SK-N-SH (cell line): ENCODE measurements around the gene DHPS. TPM values are rescaled to one million over a fixed set of nuclear protein-coding genes. Genes with fewer than 3 reads are reported as not detected.

Experiments used
- CTCF ChIA-PET: fragments of 300-600, 350-600 bp; formaldehyde crosslinking; extraction: SDS; loops from one replicate; lab custom pipeline; 2021; lab: Yijun Ruan, JAX
- POLR2A ChIA-PET: fragments of 350-600 bp; sonication (Branson Sonifier 250); formaldehyde crosslinking; extraction: SDS; loops from one replicate; lab custom pipeline; 2020; ENCODE audit warnings: antibody characterized with exemption, inconsistent platforms; lab: Yijun Ruan, JAX
- DNase-seq: peaks from one replicate; pipeline ENCODE4 v3.0.0; 2012
- H2AFZ ChIP-seq: fragments of 200-600 bp; sonication (generic); 2 replicates; pipeline ENCODE4 v1.8.1; 2016; ENCODE audit warnings: antibody characterized with exemption, mild to moderate bottlenecking, low read depth
- H3F3A ChIP-seq: fragments of 200-600 bp; sonication (generic); replicated peaks from 2 replicates; pipeline ENCODE3; 2016; ENCODE audit warnings: antibody characterized with exemption, mild to moderate bottlenecking; ENCODE audit not compliant: insufficient read depth
- H3K27ac ChIP-seq, 2 experiments: fragments of 200-500 bp in 1 of 2; fragments of 200-600 bp in 1 of 2; sonication (Bioruptor generic) in 1 of 2; sonication (generic), shearing (Covaris generic) in 1 of 2; 2 replicates each; pipeline versions ENCODE4 v1.5.1 to v1.6.1; 2014 to 2016; ENCODE audit warnings: low read depth in 2 of 2, inconsistent platforms in 1 of 2, low read length in 1 of 2, mild to moderate bottlenecking in 1 of 2, mixed read lengths in 1 of 2
- H3K27me3 ChIP-seq: fragments of 200-600 bp; sonication (generic), shearing (Covaris generic); 2 replicates; pipeline ENCODE4 v1.6.1; 2016; ENCODE audit warnings: mixed run types; ENCODE audit not compliant: insufficient read depth
- H3K36me3 ChIP-seq, 2 experiments: fragments of 200-500 bp in 1 of 2; fragments of 200-600 bp in 1 of 2; sonication (Bioruptor generic) in 1 of 2; sonication (generic) in 1 of 2; replicated peaks in 1 of 2; 2 replicates each; pipeline versions ENCODE3 to v1.5.1; 2014 to 2016; ENCODE audit warnings: low read length in 1 of 2, mild to moderate bottlenecking in 1 of 2; ENCODE audit not compliant: insufficient read depth in 2 of 2, control insufficient read depth in 1 of 2
- H3K4me1 ChIP-seq, 2 experiments: fragments of 200-500 bp in 1 of 2; fragments of 200-600 bp in 1 of 2; sonication (Bioruptor generic) in 1 of 2; sonication (generic), shearing (Covaris generic) in 1 of 2; 2 replicates each; pipeline versions ENCODE4 v1.5.1 to v1.6.1; 2014 to 2016; ENCODE audit warnings: low read depth in 1 of 2, low read length in 1 of 2, mixed run types in 1 of 2; ENCODE audit not compliant: insufficient read depth in 2 of 2, control insufficient read depth in 1 of 2
- H3K4me2 ChIP-seq: fragments of 200-600 bp; sonication (generic), shearing (Covaris generic); 2 replicates; pipeline ENCODE4 v1.6.1; 2017; ENCODE audit warnings: mixed run types
- H3K4me3 ChIP-seq, 2 experiments: fragments of 200-500 bp in 1 of 2; fragments of 200-600 bp in 1 of 2; sonication (Bioruptor generic) in 1 of 2; sonication (generic), shearing (Covaris generic) in 1 of 2; 2 replicates each; pipeline versions ENCODE4 v1.5.1 to v1.8.1; 2014 to 2016; ENCODE audit warnings: low read depth in 2 of 2, inconsistent platforms in 1 of 2, low read length in 1 of 2, mild to moderate bottlenecking in 1 of 2, mixed read lengths in 1 of 2, moderate library complexity in 1 of 2
- H3K79me2 ChIP-seq: fragments of 200-600 bp; sonication (generic); 2 replicates; pipeline ENCODE4 v1.8.1; 2017; ENCODE audit warnings: mild to moderate bottlenecking; ENCODE audit not compliant: insufficient read depth
- H3K9ac ChIP-seq: fragments of 200-600 bp; sonication (generic); 2 replicates; pipeline ENCODE4 v1.6.1; 2017; ENCODE audit warnings: mixed run types
- H3K9me2 ChIP-seq: fragments of 200-600 bp; sonication (generic); 2 replicates; pipeline ENCODE4 v1.6.1; 2017; ENCODE audit warnings: mixed run types
- H3K9me3 ChIP-seq: fragments of 200-600 bp; sonication (generic); 2 replicates; pipeline ENCODE4 v1.6.1; 2017; ENCODE audit warnings: mixed run types, mild to moderate bottlenecking, moderate library complexity
- H4K20me1 ChIP-seq: fragments of 200-600 bp; sonication (generic); 2 replicates; pipeline ENCODE4 v1.6.1; 2017; ENCODE audit warnings: mild to moderate bottlenecking, mixed run types; ENCODE audit not compliant: insufficient read depth
- CHD2 ChIP-seq: fragments of 150-350 bp; IDR thresholded peaks from 2 replicates; pipeline ENCODE4 v1.6.1; 2018; ENCODE audit warnings: low read length; ENCODE audit not compliant: partially characterized antibody
- EP300 ChIP-seq, 2 experiments: IDR thresholded peaks; 2 replicates each; pipeline versions ENCODE4 v1.4.0 to v1.6.1; 2012; ENCODE audit warnings: borderline replicate concordance in 1 of 2, low read depth in 1 of 2, low read length in 1 of 2
- FOXJ3 ChIP-seq: sonication (generic); formaldehyde crosslinking; IDR thresholded peaks from 2 replicates; pipeline ENCODE4 v1.5.1; 2020; ENCODE audit warnings: mild to moderate bottlenecking, missing genetic modification reagents
- GABPA ChIP-seq: IDR thresholded peaks from 2 replicates; pipeline ENCODE4 v1.4.0; 2012; ENCODE audit warnings: low read depth, mild to moderate bottlenecking
- GATA2 ChIP-seq: sonication (generic); formaldehyde crosslinking; IDR thresholded peaks from 2 replicates; pipeline ENCODE4 v1.5.0; 2020; ENCODE audit warnings: mild to moderate bottlenecking, missing genetic modification reagents
- JUND ChIP-seq: IDR thresholded peaks from 2 replicates; pipeline ENCODE4 v1.4.0; 2012
- MEF2A ChIP-seq: IDR thresholded peaks from 2 replicates; pipeline ENCODE4 v1.4.0; 2012; ENCODE audit warnings: low read depth, borderline replicate concordance
- NFIC ChIP-seq: IDR thresholded peaks from 2 replicates; pipeline ENCODE4 v1.4.0; 2012; ENCODE audit warnings: borderline replicate concordance
- POLR2AphosphoS5 ChIP-seq: IDR thresholded peaks from 2 replicates; pipeline ENCODE4 v1.6.1; 2012; ENCODE audit warnings: low read depth, low read length
- RAD21 ChIP-seq: IDR thresholded peaks from 2 replicates; pipeline ENCODE4 v1.6.1; 2012; ENCODE audit warnings: mild to moderate bottlenecking, low read length
- RCOR1 ChIP-seq: fragments of 150-350 bp; IDR thresholded peaks from 2 replicates; pipeline ENCODE4 v1.6.1; 2017; ENCODE audit warnings: antibody characterized with exemption, low read length
- RFX5 ChIP-seq: IDR thresholded peaks from 2 replicates; pipeline ENCODE4 v1.6.1; 2012; ENCODE audit warnings: mild to moderate bottlenecking, improper control_type of control experiment, low read length
- SIN3A ChIP-seq: IDR thresholded peaks from 2 replicates; pipeline ENCODE4 v1.6.1; 2012; ENCODE audit warnings: low read depth, mild to moderate bottlenecking, low read length, moderate library complexity, borderline replicate concordance
- TCF12 ChIP-seq: IDR thresholded peaks from 2 replicates; pipeline ENCODE4 v1.4.0; 2012
- WGBS: methylation state at CpG from one replicate; pipeline ENCODE4 v1.1.6; 2017; ENCODE audit warnings: low lambda C conversion rate; 5-methylcytosine and 5-hydroxymethylcytosine counted together
- polyA plus RNA-seq, 3 experiments: library from polyadenylated mRNA; depleted of rRNA; stranded (reverse); fragments of >200 nt; gene quantifications; 2 replicates each; pipeline ENCODE4 v1.2.3, GENCODE V29; 2012
- TF ChIP-seq, protein P1 (sequence below): IDR thresholded peaks from 2 replicates; pipeline ENCODE4 v1.4.0; 2012; ENCODE audit warnings: low read depth, borderline replicate concordance
- TF ChIP-seq, protein P2 (sequence below): fragments of 150-350 bp; IDR thresholded peaks from 2 replicates; pipeline ENCODE4 v1.6.1; 2016; ENCODE audit warnings: mild to moderate bottlenecking, low read depth, low read length
- TF ChIP-seq, protein P3 (sequence below): IDR thresholded peaks from 2 replicates; pipeline ENCODE4 v1.6.1; 2012; ENCODE audit warnings: mild to moderate bottlenecking, low read depth, low read length, moderate library complexity
- TF ChIP-seq, protein P4 (sequence below): fragments of 200-600 bp; sonication (generic); IDR thresholded peaks from 2 replicates; pipeline ENCODE4 v1.6.1; 2017; ENCODE audit warnings: antibody characterized with exemption, mild to moderate bottlenecking, moderate library complexity
- TF ChIP-seq, protein P5 (sequence below): IDR thresholded peaks from 2 replicates; pipeline ENCODE4 v1.4.0; 2012; ENCODE audit warnings: low read depth

The DHPS gene
- polyA plus RNA-seq, 1 of the 3 experiments (the other 2 are of a cell fraction), result 179 TPM

DNA sequence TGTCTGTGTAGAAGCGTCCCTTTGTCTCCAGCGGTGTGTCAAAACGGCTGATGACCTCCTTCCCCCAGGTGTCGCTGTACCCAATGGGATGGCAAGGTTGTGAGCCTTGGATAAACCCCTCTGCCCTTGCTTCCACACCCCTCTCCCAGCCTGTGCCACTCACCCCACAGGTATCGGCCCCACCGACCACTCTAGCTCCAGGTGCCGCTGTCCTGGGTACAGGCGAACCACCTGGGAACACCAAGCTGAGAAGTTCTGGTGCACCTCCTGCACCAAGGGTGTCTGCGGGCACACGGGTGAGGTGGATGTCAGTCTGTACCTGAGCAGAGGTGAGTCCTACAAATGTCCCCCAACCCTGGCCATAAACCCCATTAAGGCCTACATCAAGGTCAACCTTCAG, 31.7 kb downstream of the DHPS start:
- WGBS, result 97% methylated on average over 10 of the region's 10 CpGs
- Histone ChIP-seq H3K9me2 (no peaks in the 10 kb centered on the region), H3K27me3 (no peaks in the 10 kb centered on the region), H3K79me2 (no peaks in the 10 kb centered on the region), H4K20me1 (no peaks in the 10 kb centered on the region), H3K4me3 (no peak overlapping the region), H3K36me3 (peaks cover 0 to 3% of the 10 kb centered on the region in 2 experiments), H3K9me3 (no peaks in the 10 kb centered on the region), H3K9ac (no peak overlapping the region), H3K27ac (no peak overlapping the region), H3K4me2 (no peak overlapping the region), H3F3A (no peaks in the 10 kb centered on the region), H2AFZ (no peak overlapping the region), H3K4me1 (peaks cover 0 to 8% of the 10 kb centered on the region in 2 experiments; a peak in 1 of 4 replicates)
- TF ChIP-seq JUND (no peak), FOXJ3 (CRISPR knock-in tag) (no peak), MEF2A (no peak), RFX5 (no peak), EP300 (IDR thresholded peaks at IDR 0.05; ENCODE audit: borderline replicate concordance in 1 of 2, low read depth in 1 of 2, low read length in 1 of 2) (no peak), SIN3A (no peak), TCF12 (no peak), GABPA (no peak), POLR2AphosphoS5 (no peak)
- TF ChIP-seq, protein P1, sequence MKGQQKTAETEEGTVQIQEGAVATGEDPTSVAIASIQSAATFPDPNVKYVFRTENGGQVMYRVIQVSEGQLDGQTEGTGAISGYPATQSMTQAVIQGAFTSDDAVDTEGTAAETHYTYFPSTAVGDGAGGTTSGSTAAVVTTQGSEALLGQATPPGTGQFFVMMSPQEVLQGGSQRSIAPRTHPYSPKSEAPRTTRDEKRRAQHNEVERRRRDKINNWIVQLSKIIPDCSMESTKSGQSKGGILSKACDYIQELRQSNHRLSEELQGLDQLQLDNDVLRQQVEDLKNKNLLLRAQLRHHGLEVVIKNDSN, result no peak
- TF ChIP-seq, protein P2, sequence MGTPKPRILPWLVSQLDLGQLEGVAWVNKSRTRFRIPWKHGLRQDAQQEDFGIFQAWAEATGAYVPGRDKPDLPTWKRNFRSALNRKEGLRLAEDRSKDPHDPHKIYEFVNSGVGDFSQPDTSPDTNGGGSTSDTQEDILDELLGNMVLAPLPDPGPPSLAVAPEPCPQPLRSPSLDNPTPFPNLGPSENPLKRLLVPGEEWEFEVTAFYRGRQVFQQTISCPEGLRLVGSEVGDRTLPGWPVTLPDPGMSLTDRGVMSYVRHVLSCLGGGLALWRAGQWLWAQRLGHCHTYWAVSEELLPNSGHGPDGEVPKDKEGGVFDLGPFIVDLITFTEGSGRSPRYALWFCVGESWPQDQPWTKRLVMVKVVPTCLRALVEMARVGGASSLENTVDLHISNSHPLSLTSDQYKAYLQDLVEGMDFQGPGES, result no peak
- peak; percentile 12 for DNase-seq
- CTCF ChIA-PET, result interaction anchor here (1.3 to 1.8 kb wide), 3 partner anchors 10 to 89 kb away, joined by 3 to 11 read pairs (median 4); a partner anchor contains a TSS
- POLR2A ChIA-PET, result no interaction called here

DNA sequence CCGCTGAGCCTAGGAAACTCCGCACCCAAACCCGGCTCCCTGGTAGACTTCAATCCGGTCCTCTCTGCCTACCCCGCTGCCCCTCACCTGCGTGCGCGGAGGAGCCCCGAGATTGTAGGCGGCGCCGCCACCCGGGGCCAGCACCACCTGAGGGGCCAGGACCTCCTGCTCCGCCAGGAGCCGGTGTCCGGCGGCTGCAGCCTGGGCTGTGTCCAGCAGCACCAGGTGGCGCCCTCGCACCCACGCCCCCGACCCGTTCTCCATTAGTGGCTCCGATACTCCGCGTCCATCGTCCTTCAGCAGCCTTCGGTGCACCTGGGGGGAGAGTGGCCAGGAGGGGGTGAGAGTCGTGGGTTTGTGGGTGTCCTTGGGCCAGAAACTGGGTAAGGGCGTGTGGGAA, 33.6 kb downstream of the DHPS start:
- CTCF ChIA-PET, result interaction anchor here (1.8 kb wide), 1 partner anchor 8 kb away, joined by 11 read pairs; no protein-coding TSS in a partner anchor
- Histone ChIP-seq H3K9ac (no peak overlapping the region), H3K27me3 (no peaks in the 10 kb centered on the region), H3K9me2 (no peaks in the 10 kb centered on the region), H3F3A (no peaks in the 10 kb centered on the region), H3K4me3 (peak overlapping the region; percentile 23 to 35; a peak in 3 of 4 replicates), H3K27ac (no peak overlapping the region), H2AFZ (no peak overlapping the region), H3K4me2 (peak overlapping the region; percentile 50; the same call in 1 of the 2 replicates), H3K4me1 (peaks cover 0 to 8% of the 10 kb centered on the region in 2 experiments; a peak in 1 of 4 replicates), H3K36me3 (no peaks in the 10 kb centered on the region)
- POLR2A ChIA-PET, result no interaction called here
- 33% methylated on average over 7 of the region's 29 CpGs for WGBS
- TF ChIP-seq GATA2 (CRISPR knock-in tag) (no peak), NFIC (no peak), RAD21 (peak; percentile 29), CHD2 (no peak), RFX5 (no peak), SIN3A (no peak), RCOR1 (no peak)
- TF ChIP-seq, protein P3, sequence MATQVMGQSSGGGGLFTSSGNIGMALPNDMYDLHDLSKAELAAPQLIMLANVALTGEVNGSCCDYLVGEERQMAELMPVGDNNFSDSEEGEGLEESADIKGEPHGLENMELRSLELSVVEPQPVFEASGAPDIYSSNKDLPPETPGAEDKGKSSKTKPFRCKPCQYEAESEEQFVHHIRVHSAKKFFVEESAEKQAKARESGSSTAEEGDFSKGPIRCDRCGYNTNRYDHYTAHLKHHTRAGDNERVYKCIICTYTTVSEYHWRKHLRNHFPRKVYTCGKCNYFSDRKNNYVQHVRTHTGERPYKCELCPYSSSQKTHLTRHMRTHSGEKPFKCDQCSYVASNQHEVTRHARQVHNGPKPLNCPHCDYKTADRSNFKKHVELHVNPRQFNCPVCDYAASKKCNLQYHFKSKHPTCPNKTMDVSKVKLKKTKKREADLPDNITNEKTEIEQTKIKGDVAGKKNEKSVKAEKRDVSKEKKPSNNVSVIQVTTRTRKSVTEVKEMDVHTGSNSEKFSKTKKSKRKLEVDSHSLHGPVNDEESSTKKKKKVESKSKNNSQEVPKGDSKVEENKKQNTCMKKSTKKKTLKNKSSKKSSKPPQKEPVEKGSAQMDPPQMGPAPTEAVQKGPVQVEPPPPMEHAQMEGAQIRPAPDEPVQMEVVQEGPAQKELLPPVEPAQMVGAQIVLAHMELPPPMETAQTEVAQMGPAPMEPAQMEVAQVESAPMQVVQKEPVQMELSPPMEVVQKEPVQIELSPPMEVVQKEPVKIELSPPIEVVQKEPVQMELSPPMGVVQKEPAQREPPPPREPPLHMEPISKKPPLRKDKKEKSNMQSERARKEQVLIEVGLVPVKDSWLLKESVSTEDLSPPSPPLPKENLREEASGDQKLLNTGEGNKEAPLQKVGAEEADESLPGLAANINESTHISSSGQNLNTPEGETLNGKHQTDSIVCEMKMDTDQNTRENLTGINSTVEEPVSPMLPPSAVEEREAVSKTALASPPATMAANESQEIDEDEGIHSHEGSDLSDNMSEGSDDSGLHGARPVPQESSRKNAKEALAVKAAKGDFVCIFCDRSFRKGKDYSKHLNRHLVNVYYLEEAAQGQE, result no peak
- TF ChIP-seq, protein P4, sequence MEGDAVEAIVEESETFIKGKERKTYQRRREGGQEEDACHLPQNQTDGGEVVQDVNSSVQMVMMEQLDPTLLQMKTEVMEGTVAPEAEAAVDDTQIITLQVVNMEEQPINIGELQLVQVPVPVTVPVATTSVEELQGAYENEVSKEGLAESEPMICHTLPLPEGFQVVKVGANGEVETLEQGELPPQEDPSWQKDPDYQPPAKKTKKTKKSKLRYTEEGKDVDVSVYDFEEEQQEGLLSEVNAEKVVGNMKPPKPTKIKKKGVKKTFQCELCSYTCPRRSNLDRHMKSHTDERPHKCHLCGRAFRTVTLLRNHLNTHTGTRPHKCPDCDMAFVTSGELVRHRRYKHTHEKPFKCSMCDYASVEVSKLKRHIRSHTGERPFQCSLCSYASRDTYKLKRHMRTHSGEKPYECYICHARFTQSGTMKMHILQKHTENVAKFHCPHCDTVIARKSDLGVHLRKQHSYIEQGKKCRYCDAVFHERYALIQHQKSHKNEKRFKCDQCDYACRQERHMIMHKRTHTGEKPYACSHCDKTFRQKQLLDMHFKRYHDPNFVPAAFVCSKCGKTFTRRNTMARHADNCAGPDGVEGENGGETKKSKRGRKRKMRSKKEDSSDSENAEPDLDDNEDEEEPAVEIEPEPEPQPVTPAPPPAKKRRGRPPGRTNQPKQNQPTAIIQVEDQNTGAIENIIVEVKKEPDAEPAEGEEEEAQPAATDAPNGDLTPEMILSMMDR, result peak; percentile 36
- TF ChIP-seq, protein P5, sequence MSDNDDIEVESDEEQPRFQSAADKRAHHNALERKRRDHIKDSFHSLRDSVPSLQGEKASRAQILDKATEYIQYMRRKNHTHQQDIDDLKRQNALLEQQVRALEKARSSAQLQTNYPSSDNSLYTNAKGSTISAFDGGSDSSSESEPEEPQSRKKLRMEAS, result no peak
- TF ChIP-seq, all 33 proteins: peak for 2
- peak; percentile 85 for DNase-seq
- Histone ChIP-seq H3K9me3 (no peaks in the 10 kb centered on the region), H3K79me2 (no peaks in the 10 kb centered on the region), H4K20me1 (no peaks in the 10 kb centered on the region)
